HepG2 (cell line): Measurements from ENCODE around the gene TFG. TPM values are rescaled to one million over a fixed set of nuclear protein-coding genes. Genes with fewer than 3 reads are reported as not detected.

ENCODE experiments used
- ATF7 ChIP-seq, 2 experiments: fragments of 450-650 bp in 1 of 2; sonication (generic) in 1 of 2; formaldehyde crosslinking in 1 of 2; IDR thresholded peaks; 2 replicates each; pipeline versions ENCODE4 v1.4.0 to v1.6.1; 2016 to 2020; ENCODE audit warnings: antibody characterized with exemption in 1 of 2, mild to moderate bottlenecking in 1 of 2, missing genetic modification reagents in 1 of 2
- TCF7 ChIP-seq: sonication (generic); IDR thresholded peaks from 2 replicates; pipeline ENCODE4 v1.6.1; 2016; ENCODE audit warnings: antibody characterized with exemption, low read depth
- ZBTB42 ChIP-seq: sonication (generic); formaldehyde crosslinking; IDR thresholded peaks from 2 replicates; pipeline ENCODE4 v1.5.0; 2020; ENCODE audit warnings: mild to moderate bottlenecking, missing genetic modification reagents
- ZNF10 ChIP-seq: sonication (generic); formaldehyde crosslinking; IDR thresholded peaks from 2 replicates; pipeline ENCODE4 v1.4.0; 2020; ENCODE audit warnings: mild to moderate bottlenecking, low read depth, missing genetic modification reagents, borderline replicate concordance
- ZNF530 ChIP-seq: sonication (generic); formaldehyde crosslinking; IDR thresholded peaks from 2 replicates; pipeline ENCODE4 v1.5.0; 2020; ENCODE audit warnings: low read depth, mild to moderate bottlenecking, missing genetic modification reagents
- ZNF839 ChIP-seq: sonication (generic); formaldehyde crosslinking; IDR thresholded peaks from 2 replicates; pipeline ENCODE4 v1.4.0; 2020; ENCODE audit warnings: missing genetic modification reagents, mild to moderate bottlenecking, borderline replicate concordance
- ZSCAN21 ChIP-seq: sonication (generic); formaldehyde crosslinking; IDR thresholded peaks from 2 replicates; pipeline ENCODE4 v1.8.0; 2022; ENCODE audit warnings: mild to moderate bottlenecking, missing genetic modification reagents, moderate library complexity, borderline replicate concordance
- ZSCAN30 ChIP-seq: sonication (generic); formaldehyde crosslinking; IDR thresholded peaks from 2 replicates; pipeline ENCODE4 v1.5.0; 2020; ENCODE audit warnings: mild to moderate bottlenecking, missing genetic modification reagents
- polyA plus RNA-seq, 8 experiments: library from polyadenylated mRNA; depleted of rRNA in 3 of 8; stranded (reverse) in 7 of 8; unstranded in 1 of 8; fragments of >200 nt; fragmentation: Illumina TruSeq in 4 of 8; extraction: Trizol in 4 of 8; gene quantifications; 2 replicates each; pipeline versions ENCODE4 v1.2.1 to v1.2.3, GENCODE V29; 2011 to 2016; ENCODE audit warnings: low read depth in 4 of 8, missing spikeins in 1 of 8, mixed read lengths in 1 of 8; ENCODE audit not compliant: insufficient read depth in 1 of 8
- total RNA-seq, 5 experiments: library from RNA; depleted of rRNA; stranded (reverse); fragments of >200 nt; fragmentation: Illumina TruSeq; extraction: Trizol; gene quantifications; 2 replicates each; pipeline ENCODE4 v1.2.3, GENCODE V29; 2016; ENCODE audit warnings: low read depth in 1 of 5
- TF ChIP-seq, protein P1 (sequence below): sonication (generic); formaldehyde crosslinking; IDR thresholded peaks from 2 replicates; pipeline ENCODE4 v1.4.0; 2020; ENCODE audit warnings: missing genetic modification reagents

The TFG gene
- total and polyA plus RNA-seq, 2 of the 13 experiments (the other 11 are each of a cell fraction or from before 2014, with no cell fraction given), result 53.6 to 71.7 TPM

DNA sequence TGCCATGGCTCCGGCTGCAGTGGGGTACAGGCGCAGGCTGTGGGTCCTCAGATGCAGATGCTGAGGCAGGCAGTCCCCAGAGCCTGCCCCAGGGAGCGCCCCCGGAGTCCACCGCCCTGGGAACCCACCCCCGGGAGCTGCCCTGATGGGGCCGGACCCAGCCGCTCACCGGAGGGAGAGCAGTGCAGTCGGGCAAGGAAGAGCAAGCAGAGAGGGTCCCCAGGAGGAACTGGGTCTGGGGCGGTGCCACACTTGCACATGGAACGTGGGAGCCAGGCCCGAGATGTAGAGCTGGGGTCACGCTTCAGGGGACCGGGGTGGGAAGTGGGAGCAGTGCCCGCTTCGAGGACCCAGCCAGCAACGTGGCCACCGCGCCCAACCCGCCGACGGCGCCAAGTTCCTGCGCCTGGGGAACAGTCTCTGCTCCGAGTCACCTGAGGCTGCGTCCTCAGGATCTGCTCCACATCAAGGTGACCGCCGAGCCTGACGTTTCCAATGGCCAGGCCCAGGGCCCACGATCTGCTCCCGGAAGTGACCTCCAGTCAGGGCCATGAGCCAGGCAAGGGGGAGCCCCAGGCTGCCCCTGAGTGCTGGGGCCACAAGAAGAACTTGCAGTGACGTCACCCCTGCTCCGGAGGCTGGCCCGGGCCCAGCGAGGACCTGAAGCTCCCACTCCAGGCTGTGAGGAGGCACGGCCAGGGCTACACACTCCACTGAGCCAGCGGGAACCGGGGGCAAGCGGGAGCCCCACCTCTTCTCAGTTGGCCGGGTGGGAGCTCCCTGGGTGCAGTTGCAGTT lies 27.0 kb upstream of the TFG start (continued):
- TF ChIP-seq, protein P1, sequence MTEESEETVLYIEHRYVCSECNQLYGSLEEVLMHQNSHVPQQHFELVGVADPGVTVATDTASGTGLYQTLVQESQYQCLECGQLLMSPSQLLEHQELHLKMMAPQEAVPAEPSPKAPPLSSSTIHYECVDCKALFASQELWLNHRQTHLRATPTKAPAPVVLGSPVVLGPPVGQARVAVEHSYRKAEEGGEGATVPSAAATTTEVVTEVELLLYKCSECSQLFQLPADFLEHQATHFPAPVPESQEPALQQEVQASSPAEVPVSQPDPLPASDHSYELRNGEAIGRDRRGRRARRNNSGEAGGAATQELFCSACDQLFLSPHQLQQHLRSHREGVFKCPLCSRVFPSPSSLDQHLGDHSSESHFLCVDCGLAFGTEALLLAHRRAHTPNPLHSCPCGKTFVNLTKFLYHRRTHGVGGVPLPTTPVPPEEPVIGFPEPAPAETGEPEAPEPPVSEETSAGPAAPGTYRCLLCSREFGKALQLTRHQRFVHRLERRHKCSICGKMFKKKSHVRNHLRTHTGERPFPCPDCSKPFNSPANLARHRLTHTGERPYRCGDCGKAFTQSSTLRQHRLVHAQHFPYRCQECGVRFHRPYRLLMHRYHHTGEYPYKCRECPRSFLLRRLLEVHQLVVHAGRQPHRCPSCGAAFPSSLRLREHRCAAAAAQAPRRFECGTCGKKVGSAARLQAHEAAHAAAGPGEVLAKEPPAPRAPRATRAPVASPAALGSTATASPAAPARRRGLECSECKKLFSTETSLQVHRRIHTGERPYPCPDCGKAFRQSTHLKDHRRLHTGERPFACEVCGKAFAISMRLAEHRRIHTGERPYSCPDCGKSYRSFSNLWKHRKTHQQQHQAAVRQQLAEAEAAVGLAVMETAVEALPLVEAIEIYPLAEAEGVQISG (CRISPR knock-in tag), result no peak
- TF ChIP-seq TCF7 (no peak), ZSCAN30 (no peak), ZNF839 (CRISPR knock-in tag) (no peak), ZNF530 (CRISPR knock-in tag) (no peak), ATF7 (IDR thresholded peaks at IDR 0.05) (peak; percentile 79), ATF7 (CRISPR knock-in tag; IDR thresholded peaks at IDR 0.05) (no peak), ZNF10 (CRISPR knock-in tag) (no peak), ZBTB42 (CRISPR knock-in tag) (no peak), ZSCAN21 (CRISPR knock-in tag) (no peak)
